ENCODE results near the gene TRIP10.

- TF ChIP-seq, protein P1, sequence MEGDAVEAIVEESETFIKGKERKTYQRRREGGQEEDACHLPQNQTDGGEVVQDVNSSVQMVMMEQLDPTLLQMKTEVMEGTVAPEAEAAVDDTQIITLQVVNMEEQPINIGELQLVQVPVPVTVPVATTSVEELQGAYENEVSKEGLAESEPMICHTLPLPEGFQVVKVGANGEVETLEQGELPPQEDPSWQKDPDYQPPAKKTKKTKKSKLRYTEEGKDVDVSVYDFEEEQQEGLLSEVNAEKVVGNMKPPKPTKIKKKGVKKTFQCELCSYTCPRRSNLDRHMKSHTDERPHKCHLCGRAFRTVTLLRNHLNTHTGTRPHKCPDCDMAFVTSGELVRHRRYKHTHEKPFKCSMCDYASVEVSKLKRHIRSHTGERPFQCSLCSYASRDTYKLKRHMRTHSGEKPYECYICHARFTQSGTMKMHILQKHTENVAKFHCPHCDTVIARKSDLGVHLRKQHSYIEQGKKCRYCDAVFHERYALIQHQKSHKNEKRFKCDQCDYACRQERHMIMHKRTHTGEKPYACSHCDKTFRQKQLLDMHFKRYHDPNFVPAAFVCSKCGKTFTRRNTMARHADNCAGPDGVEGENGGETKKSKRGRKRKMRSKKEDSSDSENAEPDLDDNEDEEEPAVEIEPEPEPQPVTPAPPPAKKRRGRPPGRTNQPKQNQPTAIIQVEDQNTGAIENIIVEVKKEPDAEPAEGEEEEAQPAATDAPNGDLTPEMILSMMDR (conservative IDR thresholded peaks at IDR 0.05 in 1 of 2, IDR thresholded peaks at IDR 0.05 in 1 of 2; ENCODE audit: low read depth in 1 of 2, low read length in 2 of 2) = no peak
- TF ChIP-seq EZH2 (IDR thresholded peaks at IDR 0.05; ENCODE audit: low read length, missing control alignments) = no peak
Observed at GRCh38 chr19:6739390-6739882, at the start of gene TRIP10.

All from fibroblast of lung (primary cell).